ENCODE results near the gene MMP24.
A peak's percentile ranks its signal among the peaks of the same experiment; 100 is the strongest.
"Not testable (repeated sequence)": the region's sequence is repeated elsewhere in the genome, so short reads cannot be mapped to it uniquely, and the experiment has no call there.

The MMP24 gene

DNA sequence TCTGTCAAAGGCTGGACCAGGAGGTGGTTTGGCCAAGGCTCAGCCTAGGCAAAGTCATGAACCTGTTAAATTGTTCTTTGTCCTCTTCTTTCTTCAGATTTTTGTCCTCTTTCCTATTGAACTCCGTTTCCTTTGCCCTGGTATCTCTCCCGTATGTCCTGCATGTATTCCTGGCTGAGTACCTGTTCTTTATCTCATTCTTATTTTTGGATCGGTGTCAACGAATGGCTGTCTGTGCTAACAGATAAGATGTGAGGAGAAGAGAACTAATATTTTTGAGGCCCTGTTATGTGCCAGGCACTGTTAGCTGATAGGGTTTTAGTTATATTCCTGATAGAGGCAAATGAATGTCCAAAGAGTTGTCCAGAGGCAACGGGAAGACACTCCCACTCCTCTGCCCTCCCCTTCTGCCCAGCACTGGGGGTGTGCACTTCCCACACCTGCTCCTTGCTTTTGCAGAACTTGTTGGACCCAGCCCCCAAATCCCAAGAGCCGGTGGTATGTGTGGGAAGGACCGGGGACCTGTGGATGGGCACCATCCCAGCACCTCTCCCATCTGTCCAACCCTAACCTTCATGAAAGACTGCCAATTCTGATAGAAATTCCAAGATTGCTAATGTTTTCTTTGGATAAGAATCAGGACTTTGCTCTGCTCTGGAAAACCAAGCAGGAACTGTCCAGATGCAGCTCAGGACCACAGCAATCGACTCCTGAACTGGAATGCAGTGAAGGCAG is 30.9 kb downstream of the MMP24 start:
- DNase-seq (ENCODE audit: low read depth in 2 of 2) = no peak

DNA sequence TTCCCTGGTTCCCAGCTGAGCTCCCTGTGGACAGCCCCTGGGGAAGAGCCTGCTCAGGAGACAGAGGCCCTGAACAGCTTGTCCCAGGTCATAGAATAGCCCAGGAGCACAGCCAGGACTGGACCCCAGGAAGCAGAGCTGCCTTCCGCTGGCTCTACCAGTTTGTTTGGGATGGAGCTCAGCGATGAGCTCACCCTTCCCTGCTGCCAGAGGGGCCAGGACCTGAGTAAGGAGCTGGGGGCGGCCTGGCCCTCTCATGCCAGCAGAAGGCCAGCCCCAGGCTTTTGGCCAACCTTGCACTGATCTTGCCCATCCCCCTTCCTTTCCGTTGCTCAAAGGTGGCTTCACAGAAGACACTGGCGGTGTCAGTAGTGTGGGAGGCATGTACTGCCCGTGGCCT is 33.9 kb downstream of the MMP24 start:
- no peak for DNase-seq (ENCODE audit: low read depth in 2 of 2)

DNA sequence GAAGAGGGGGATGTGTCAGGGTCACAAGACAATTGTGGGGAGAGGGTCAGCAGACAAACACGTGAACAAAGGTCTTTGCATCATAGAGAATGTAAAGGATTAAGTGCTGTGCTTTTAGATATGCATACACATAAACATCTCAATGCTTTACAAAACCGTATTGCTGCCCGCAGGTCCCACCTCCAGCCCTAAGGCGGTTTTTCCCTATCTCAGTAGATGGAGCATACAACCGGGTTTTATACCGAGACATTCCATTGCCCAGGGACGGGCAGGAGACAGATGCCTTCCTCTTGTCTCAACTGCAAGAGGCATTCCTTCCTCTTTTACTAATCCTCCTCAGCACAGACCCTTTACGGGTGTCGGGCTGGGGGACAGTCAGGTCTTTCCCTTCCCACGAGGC is 35.8 kb downstream of the MMP24 start:
- not testable (repeated sequence) for DNase-seq (ENCODE audit: low read depth in 2 of 2)

DNA sequence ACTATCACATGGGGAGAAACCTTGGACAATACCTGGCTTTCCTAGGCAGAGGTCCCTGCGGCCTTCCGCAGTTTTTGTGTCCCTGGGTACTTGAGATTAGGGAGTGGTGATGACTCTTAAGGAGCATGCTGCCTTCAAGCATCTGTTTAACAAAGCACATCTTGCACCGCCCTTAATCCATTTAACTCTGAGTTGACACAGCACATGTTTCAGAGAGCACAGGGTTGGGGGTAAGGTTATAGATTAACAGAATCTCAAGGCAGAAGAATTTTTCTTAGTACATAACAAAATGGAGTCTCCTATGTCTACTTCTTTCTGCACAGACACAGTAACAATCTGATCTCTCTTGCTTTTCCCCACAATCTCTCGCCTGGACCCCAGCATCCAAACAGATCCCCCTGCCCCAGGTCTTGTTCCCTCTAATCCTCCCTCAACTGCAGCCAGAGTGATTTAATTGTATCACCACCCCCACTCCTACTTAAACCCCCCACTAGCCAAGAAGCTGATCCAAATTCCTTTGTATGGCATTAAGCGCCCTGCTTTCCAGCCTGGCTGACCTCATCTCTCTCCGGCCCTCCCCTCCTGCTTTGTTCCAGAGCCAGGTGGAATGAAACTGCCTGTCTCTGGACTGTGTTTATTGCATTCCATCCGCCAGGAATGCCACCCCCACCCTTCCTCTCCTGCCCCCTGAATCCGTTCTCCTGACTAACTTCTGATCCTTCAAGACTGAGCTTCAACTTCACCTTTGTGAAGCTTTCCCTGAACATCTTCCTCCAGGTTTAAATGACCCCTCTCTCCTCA is 36.4 kb downstream of the MMP24 start:
- not testable (repeated sequence) for DNase-seq (ENCODE audit: low read depth in 2 of 2)

DNA sequence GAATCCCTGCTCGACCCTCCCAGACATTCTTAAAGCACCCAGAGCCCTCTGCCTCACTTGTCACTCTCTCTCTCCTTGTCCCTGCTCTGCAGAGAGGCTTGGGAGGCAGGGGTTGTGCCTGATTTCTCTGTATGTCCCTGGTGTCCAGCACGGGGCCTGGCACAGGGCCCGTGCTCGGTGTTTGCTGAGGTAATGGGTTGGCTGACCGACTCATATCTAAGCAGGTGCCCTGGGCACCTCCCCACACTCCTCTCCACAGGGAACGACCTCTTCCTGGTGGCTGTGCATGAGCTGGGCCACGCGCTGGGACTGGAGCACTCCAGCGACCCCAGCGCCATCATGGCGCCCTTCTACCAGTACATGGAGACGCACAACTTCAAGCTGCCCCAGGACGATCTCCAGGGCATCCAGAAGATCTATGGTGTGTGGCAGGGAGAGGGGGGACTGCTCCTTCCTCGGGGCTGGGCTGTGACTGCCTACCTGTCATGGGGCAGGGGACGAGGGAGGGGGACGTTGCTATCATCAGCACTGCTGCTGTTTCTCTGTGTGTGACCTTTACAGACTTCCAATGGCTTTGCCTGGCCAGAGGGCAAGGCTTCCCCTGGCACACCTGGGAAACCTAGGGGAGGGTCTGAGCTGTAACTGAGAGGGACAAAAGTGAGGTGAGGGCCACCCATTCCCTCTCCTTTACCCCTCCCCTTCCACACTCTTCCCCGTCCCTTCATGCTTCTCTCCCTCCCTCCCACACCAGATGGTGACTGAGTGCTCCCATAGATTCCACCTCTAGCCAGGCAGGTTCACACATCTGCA is 37.2 kb downstream of the MMP24 start:
- no peak for DNase-seq (ENCODE audit: low read depth in 2 of 2)

DNA sequence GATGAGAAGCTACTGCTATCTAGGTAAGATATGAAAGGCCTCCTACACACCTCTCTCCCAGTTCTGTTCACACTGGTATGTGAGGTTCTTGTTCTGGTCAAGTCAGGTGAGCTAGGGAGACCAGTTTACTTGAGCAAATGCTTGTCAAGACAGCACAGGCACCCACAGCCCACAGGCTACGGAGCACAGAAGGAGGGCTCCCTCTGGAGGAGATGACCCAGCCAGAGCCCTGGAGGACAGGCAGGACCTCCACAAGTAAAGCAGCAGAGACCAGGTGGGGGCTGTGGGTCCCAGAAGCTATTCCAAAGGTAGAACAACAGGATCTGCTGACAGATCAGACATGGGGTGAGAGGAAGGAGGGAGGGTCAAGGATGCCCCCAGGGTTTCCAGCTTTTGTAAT is 38.3 kb downstream of the MMP24 start:
- no peak for DNase-seq (ENCODE audit: low read depth in 2 of 2)

DNA sequence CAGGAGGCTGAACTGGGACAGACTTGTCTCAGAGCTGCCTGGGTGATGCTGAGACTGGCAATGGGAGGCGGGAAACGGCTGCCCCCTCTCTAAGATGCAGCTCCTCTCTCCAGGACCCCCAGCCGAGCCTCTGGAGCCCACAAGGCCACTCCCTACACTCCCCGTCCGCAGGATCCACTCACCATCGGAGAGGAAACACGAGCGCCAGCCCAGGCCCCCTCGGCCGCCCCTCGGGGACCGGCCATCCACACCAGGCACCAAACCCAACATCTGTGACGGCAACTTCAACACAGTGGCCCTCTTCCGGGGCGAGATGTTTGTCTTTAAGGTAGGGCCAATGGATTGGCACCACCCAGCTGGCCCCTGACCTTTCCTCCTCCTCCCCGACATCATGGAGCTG is 40.6 kb downstream of the MMP24 start:
- DNase-seq (ENCODE audit: low read depth in 2 of 2) = no peak

DNA sequence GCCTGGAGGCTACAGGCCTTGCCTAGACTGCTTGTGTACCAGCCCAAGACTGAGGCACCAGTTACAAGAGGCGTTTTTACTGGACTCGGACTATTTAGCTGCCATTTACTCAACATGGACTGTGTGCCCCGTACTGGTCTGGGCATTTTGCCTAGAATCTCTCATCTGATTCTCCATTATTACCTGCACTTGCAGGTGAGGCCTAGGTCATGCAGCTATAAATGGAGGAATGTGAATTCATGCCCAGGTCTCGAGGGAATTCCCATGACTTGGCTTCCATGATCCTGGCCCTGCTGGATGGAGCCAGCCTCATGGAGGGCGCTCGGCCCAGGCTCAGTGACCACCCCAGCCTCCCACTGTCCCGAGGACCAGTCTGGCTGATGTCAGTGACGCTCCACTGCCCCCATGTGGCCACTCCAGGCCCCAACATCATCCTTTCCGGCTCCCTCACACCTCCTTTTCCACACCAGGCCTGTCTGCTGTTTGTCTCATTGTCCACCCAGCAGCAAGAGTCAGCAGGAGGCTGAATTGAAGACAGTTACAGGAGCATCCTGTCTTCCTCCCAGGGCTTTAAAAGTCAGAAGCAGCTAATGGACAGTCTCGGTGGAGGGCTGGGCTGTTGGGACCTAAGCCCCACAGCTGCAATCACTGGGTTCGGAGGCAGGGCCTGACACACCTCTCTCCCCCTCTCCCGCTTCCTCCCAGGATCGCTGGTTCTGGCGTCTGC is 42.7 kb downstream of the MMP24 start:
- peak in 1 of 2 donors; percentile 41 for DNase-seq (ENCODE audit: low read depth in 2 of 2)

DNA sequence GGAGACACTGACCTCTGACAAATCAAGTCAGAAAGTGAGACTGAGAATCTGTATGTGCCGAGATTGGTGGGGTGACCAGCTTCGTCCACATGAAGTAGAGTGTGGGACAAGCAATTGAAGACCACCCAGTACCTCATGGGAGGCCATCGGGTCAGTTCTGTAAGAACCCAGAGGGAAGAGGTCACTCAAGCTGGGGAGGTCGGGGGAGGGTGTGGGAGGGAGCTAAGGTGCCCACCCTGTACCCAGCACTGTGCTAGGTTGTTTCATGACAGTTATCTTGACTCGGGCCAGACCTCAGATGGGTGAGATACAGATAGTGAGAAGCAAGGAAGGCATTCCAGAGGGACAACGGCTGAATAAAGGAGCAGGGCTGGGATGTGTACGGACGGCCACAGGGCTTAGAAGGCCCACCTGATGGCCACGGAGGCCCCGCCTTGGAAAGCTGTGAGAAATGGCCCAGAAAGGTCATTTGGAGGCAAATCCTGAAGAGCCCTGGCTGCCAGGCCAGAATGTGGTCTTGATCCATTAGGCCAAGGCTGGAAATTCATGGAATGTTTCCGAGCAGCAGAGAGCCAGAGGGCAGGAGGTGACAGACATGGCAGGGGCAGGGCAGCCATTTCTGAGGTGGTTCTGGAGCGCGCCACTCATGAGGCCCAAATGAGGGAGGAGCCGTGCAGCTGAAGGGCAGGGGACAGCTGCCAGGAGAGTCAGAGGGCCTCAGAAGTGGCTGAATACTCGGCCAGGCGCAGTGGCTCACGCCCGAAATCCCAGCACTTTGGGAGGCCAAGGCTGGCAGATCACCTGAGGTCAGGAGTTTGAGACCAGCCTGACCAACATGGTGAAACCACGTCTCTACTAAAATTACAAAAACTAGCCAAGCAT is 43.8 kb downstream of the MMP24 start:
- DNase-seq (ENCODE audit: low read depth in 2 of 2) = no peak

DNA sequence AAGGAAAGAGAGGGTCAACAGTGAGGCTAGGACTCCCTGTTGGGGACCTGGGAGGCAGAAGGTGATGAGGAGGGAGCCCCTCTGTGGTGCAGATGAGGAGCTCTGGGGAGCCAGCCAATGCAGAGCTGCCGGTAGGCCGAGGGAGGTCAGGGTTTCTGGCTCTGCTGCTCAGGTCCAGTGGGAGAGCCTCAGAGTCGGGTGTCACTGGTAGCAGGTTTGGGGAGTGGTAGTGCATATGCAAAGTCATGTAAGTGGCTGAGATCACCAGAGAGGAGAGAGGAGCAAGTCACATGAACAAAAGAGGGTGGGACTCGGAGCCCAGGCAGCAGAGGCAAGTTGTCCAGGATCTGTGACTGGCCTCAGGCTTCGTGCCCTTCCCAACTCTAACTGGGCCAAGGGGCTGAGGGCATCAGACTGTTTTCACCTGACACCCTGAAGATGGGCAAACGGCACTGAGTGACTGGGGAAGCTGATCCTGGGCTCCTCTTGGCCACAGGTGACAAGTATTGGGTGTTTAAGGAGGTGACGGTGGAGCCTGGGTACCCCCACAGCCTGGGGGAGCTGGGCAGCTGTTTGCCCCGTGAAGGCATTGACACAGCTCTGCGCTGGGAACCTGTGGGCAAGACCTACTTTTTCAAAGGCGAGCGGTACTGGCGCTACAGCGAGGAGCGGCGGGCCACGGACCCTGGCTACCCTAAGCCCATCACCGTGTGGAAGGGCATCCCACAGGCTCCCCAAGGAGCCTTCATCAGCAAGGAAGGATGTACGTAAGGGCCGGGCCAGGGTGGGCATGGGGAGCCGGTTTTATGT is 44.8 kb downstream of the MMP24 start:
- DNase-seq (ENCODE audit: low read depth in 2 of 2) = no peak

DNA sequence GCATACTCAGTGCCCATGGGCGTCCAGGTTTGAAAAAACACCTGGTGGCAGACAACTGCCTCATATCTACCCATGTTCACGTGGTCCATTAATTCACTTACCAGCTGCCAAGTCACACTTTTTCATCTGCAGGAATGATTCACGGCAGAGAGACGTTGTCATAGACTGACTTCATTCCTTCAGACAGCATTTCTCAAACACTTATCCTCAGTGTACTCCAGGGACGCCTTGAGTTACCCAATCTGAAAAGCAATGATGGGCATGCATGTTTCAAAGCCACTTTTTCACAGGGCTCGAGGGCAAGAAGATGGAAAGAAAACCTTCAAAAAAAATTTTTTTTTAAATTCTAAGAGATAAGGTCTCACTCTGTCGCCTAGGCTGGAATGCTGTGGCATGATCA is 45.4 kb downstream of the MMP24 start:
- DNase-seq (ENCODE audit: low read depth in 2 of 2) = no peak

DNA sequence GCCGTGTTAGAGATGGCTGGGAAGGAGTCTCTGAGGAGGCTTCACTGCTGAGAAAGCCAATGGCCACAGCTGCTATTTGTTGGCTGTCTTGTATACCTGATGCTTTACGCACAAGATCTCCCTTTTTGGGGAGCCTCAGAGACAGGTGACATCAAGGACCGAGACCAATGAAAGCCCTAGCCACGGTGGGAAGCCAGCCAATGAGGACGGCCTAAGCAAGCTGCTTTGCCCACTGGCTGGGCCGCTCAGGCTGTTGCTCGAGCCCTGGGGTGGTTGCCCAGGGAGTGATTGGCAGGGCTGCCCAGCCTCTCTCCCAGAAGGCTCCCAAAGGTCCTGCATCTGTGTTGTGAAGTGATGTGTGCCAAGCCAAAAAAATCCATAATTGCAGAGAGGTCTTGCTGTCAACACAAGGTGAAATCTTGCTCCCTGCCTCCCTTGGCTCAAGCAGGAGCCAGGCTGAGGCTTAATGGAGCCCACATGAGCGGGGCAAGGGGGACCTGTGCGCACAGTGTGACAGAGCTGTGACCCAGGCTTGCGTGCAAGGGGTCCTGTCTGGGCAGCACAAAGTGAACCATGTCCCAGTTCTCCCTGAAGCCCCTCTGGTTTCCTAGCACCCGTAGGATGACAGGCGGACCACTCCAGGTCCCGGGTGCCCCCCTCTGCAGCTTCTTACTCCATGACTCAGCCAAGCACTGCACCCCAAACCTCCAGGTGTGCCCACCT is 47.1 kb downstream of the MMP24 start:
- no peak for DNase-seq (ENCODE audit: low read depth in 2 of 2)

DNA sequence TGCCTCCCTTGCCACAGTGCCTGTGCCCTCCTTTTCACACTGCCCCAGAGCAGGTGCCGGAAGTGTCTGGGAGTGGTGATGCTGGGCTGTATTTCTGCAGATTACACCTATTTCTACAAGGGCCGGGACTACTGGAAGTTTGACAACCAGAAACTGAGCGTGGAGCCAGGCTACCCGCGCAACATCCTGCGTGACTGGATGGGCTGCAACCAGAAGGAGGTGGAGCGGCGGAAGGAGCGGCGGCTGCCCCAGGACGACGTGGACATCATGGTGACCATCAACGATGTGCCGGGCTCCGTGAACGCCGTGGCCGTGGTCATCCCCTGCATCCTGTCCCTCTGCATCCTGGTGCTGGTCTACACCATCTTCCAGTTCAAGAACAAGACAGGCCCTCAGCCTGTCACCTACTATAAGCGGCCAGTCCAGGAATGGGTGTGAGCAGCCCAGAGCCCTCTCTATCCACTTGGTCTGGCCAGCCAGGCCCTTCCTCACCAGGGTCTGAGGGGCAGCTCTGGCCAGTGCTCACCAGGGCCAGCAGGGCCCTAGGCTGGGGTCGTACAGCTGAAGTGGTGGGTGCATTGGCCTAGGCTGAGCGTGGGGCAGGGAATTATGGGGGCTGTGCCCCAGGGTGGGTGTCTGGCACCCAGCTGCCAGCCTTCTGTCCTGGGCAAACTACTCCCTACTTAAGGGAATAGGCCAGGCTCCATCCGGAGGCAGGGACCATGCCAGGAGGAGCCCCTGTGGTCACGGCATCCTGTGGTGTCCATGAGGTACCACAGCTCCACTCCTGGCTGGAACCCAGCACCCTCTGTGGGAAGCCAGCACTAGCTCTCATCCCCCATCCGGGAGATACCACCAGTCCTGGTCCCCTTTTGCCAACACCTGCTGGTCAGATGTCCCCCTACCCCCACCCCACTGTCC is 47.9 kb downstream of the MMP24 start:
- no peak for DNase-seq (ENCODE audit: low read depth in 2 of 2)

DNA sequence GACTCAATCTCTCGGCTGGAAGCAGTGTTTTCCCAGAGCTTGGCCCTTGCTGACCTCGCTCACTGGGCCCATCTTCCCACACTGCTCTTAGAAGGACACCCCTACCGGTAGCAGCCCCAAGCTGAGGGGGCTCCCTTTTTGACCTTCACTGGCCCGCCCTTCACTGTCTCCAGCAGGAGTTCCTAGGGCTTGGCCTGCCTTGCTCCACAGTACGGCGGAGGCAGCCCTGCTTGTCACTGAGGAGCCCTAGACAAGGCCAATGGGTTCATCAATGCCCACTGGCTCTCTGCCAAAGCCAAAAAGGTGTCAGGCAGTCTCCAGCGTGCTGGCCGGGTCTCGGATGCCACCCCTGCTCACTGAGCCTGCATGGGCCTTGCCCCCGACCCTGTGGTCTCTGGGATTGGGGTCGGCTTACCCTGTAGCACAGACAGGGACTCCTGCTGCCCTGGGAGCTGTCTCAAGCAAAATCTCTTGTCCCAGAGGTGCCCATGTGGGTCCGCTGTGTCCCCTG is 49.3 kb downstream of the MMP24 start:
- DNase-seq (ENCODE audit: low read depth in 2 of 2) = no peak

DNA sequence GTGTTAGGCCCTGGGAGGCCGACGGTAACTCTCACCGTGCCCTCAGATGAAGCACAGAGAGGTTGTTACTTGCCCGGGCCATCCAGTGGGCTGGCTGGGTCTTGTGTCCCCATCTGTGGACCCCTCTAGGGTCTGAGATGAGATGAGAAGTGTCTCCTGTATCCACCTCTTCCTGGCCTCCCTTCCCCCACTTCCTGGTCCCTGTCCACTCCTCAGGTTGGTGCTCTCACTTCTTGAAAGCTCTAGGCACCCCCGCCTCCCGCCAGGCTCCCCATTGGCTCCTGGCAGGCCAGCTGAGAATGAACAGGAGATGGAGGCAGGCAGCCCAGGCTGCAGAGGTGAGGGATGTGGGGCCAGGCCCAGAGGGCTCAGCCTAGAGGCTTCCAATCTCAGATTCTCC is 49.9 kb downstream of the MMP24 start:
- no peak for DNase-seq (ENCODE audit: low read depth in 2 of 2)

DNA sequence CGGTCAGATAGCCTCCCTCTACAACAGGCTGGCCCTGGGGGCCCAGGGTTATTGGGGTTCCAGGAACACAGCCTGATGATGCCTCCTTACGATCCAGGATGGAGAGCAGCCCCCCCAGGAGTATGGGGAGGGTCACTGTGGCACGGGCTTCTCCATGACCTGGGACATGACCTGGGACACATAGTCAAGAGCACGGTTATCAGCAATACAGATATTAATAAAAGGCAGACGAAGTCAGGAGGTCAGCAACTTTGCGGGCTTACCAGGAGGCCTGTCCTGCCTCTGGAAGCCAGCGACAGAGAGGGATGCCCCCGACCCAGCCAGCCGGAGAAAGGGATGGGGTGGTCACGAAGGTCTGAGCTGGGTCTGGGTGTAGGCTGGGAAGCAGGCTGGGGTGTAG is 50.6 kb downstream of the MMP24 start:
- DNase-seq (ENCODE audit: low read depth in 2 of 2) = no peak

DNA sequence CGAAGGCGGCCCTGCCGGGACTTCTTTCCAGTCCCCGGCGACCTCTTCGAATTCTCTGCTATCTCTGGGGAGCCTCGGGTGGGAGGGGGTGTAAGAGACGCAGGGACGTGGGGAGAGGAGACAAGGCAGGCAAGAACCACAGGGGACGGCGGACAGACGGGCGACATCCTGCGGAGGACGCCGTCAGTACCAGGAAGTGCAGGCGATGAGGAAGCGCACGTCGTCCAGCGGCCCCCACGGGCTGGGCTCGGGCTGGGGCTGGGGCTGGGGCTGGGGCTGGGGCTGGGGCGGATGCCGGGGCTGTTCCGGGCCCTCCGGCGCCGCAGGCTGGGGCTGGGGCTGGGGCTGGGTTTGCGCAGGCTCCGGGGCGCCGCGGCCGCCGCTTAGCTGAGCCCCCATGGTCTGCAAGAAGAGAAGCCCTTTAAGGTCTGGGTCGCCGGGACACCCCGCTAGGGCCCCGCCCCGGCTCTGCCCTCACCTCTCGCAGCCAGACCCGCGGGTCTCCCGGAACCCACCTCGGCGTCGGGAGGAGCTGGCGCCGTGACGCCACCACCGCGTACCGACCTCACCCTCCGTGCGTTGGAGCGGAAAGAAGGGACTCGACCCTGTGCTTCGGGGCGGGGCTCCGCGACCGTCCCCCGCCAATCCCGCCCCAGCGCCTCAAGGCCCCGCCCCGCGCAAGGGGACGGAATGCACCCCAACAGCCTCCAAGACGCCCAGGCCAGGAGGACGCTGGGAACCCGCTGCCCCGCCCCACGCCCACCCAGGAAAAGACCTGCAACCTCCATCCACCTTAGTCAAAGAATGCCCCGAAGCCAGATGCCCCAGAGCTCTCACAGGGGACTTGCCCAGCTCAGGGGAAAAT is 51.3 kb downstream of the MMP24 start, which contains the start of gene MMP24OS:
Gene MMP24OS, minus strand, starts transcription at position 592 of the 865 bp plus-strand sequence. Its CDS starts 193 bp downstream, at position 399.
- peak; percentile 82 for DNase-seq (ENCODE audit: low read depth in 2 of 2)
